D721Med (cell line): ENCODE measurements around the gene PDE3B.

Experiments
- DNase-seq: peaks from one replicate; pipeline ENCODE4 v3.0.0; 2011; ENCODE audit warnings: low spot score; ENCODE audit not compliant: insufficient read length
- FAIRE-seq: peaks from 2 replicates; lab custom pipeline; 2011; peaks lifted over from hg19 to GRCh38; lab: Jason Lieb, UNC
- CTCF ChIP-seq: IDR thresholded peaks from 2 replicates; pipeline ENCODE4 v1.5.1; 2012; ENCODE audit warnings: mild to moderate bottlenecking, control low read depth; ENCODE audit not compliant: insufficient read depth; ENCODE audit errors: missing control alignments

PDE3B gene

DNA sequence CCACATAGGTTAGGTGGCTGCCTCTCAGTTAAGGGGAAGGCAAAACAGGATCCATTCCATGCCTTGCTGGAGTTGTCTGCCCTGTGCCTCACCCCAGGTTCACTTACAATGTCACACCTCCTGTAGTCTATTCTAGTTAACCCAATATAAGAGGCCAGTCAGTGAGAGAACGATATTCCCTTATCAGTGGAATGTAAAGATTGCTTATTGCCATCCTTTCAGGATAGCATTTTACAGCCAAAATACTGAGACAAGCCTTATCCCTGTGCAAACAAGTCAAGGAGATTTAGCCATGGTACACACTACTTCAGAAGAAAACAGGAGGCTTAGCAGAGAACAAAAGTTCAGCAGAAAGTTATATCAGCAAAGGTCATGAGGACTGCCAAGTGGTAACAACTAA is 242.9 kb downstream of the PDE3B start:
- TF ChIP-seq CTCF, result no peak
- DNase-seq, result no peak
- FAIRE-seq, result no peak

DNA sequence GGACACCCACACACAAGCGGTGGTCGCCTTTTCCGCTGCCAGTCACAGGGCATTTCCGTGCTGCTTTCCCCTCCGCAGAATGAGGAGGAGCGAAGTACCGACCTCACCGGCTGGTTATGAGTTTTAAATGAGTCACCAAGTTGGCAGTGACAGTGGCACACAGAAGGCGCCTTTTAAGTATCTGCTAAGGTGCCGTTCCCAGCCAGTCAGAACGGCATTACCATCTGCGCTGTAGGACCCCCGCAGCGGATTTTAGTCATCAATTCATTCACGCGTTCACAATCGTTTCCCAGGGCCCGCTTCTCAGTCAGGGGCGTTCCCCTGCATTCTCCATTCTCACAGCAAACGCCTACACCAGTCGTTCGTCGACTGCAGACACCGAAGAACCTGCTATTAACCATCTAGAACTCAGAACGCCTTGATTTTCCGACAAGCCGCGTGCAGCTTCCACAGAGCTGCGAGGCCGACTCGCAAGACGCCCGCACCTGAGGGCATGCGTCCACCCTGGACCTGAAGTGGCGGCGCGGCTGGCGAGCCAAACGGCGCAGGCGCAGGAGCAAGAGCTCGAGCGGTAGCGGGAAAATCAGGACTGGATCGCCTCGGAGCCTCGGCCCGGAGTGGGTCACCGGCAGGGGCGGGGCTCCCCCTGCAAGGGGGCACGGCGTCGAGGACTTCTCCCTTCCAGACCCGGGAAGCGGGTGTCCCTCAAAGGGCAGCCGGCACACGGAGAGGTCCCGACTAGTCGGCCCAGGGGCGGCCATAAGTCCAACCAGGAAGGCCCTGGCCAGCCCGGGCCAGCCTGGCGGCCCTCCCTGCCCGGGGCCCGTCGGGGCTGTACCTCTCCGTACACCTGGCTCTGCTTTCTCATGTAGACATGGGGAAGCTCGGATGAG is 247.8 kb downstream of the PDE3B start:
- DNase-seq (peak; percentile 58), FAIRE-seq (no peak)
- no peak for TF ChIP-seq CTCF

- FAIRE-seq (no peak), DNase-seq (peak; percentile 78)
- no peak for TF ChIP-seq CTCF
These were observed 248.5 kb downstream of the PDE3B start, which contains the start of gene CYP2R1 for GRCh38 chr11:14892036-14892556. Gene CYP2R1, minus strand, starts transcription at chr11:14892231. Its CDS starts 26 bp downstream, at chr11:14892205.

DNA sequence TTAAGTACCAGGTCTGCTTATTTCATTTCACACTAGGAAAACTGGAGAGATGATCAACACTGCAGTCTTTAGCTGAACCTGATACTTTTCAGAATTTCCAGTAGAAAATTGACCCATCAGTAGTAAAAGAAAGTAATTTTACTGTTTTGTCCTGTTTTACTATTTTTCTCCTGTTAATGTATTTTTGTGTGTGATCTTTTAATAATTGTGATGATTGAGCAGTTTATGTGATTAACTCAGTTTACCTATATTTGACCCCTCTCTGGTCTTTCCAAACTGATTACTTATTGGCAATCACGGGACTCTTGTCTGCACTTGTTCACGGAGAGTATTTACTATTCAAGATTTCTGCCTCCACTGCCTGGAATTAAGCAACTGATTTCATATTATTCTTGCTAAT is 249.0 kb downstream of the PDE3B start:
- no peak for TF ChIP-seq CTCF
- DNase-seq (no peak), FAIRE-seq (no peak)

- FAIRE-seq (no peak), DNase-seq (no peak)
These were observed 251.3 kb downstream of the PDE3B start for GRCh38 chr11:14894657-14895598.

DNA sequence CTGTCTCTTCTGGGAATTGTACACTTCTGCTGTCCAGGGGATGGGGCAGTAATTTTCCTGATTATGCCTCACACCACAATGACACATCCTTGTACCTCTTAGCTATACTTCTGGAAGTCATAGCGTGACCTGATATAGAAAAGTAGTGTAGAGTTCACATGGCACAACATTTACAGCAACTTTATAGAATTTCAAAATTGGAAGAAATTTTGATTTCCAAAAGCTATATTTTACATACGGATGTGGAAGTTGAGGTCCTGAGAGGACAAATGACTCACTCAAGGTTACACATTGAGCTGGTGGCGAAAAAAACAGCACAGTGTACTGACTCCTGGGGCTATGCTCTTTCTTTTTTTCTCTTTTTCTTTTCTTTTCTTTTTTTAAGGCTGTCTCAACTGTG is 254.8 kb downstream of the PDE3B start:
- no peak for DNase-seq
- TF ChIP-seq CTCF, result no peak
- FAIRE-seq, result no peak

More at GRCh38 chr11:14894657-14895598, 251.3 kb downstream of the PDE3B start:
- no peak for TF ChIP-seq CTCF
